Smooth muscle cell (in vitro differentiated cells): ENCODE data around the gene NCKAP5. TPM values are rescaled to one million over a fixed set of nuclear protein-coding genes. Genes with fewer than 3 reads are reported as not detected.
"Not testable (repeated sequence)": the region's sequence is repeated elsewhere in the genome, so short reads cannot be mapped to it uniquely, and the experiment has no call there.

ENCODE experiments used
- DNase-seq: peaks from one replicate; lab custom pipeline; 2025; ENCODE audit not compliant: unreplicated experiment; lab: John Stamatoyannopoulos, UW
- H2AFZ ChIP-seq: fragments of 200-600 bp; sonication (generic); 2 replicates; pipeline ENCODE4 v1.6.0; 2016; ENCODE audit warnings: antibody characterized with exemption, low read depth, mild to moderate bottlenecking
- H3F3A ChIP-seq: fragments of 200-600 bp; sonication (generic); 2 replicates; pipeline ENCODE4 v1.6.0; 2017; ENCODE audit warnings: antibody characterized with exemption, low read depth
- H3K27ac ChIP-seq: fragments of 200-600 bp; sonication (generic); 2 replicates; pipeline ENCODE4 v1.5.1; 2016; ENCODE audit warnings: low read depth, mild to moderate bottlenecking
- H3K27me3 ChIP-seq: fragments of 200-600 bp; sonication (generic); 2 replicates; pipeline ENCODE4 v1.6.1; 2016; ENCODE audit warnings: low read depth, mild to moderate bottlenecking
- H3K36me3 ChIP-seq: fragments of 200-600 bp; sonication (generic); 2 replicates; pipeline ENCODE4 v1.5.1; 2016; ENCODE audit warnings: low read depth
- H3K4me1 ChIP-seq: fragments of 200-600 bp; sonication (generic); 2 replicates; pipeline ENCODE4 v1.5.1; 2016; ENCODE audit warnings: low read depth
- H3K4me2 ChIP-seq: fragments of 200-600 bp; sonication (generic); 2 replicates; pipeline ENCODE4 v1.6.0; 2016; ENCODE audit warnings: mild to moderate bottlenecking
- H3K4me3 ChIP-seq: fragments of 200-600 bp; sonication (generic); 2 replicates; pipeline ENCODE4 v1.5.1; 2016; ENCODE audit warnings: mild to moderate bottlenecking
- H3K79me2 ChIP-seq: fragments of 200-600 bp; sonication (generic); 2 replicates; pipeline ENCODE4 v1.6.0; 2016; ENCODE audit warnings: low read depth, mild to moderate bottlenecking
- H3K9ac ChIP-seq: fragments of 200-600 bp; sonication (generic); 2 replicates; pipeline ENCODE4 v1.6.0; 2016; ENCODE audit warnings: low read depth
- H3K9me3 ChIP-seq: fragments of 200-600 bp; sonication (generic); replicated peaks from 2 replicates; pipeline ENCODE4 v1.5.1; 2016; ENCODE audit warnings: low read depth
- H4K20me1 ChIP-seq: fragments of 200-600 bp; sonication (generic); 2 replicates; pipeline ENCODE4 v1.6.0; 2016; ENCODE audit warnings: low read depth
- CTCF ChIP-seq: fragments of 200-600 bp; sonication (generic); IDR thresholded peaks from 2 replicates; pipeline ENCODE4 v1.5.1; 2017; ENCODE audit warnings: borderline replicate concordance, mild to moderate bottlenecking, antibody characterized with exemption; ENCODE audit not compliant: insufficient read depth, poor library complexity, severe bottlenecking
- WGBS: methylation state at CpG from one replicate; pipeline ENCODE4 v1.1.7; 2016; ENCODE audit warnings: low lambda C conversion rate; 5-methylcytosine and 5-hydroxymethylcytosine counted together
- polyA plus RNA-seq: library from polyadenylated mRNA; unstranded; fragments of >200 nt; fragmentation: Nextera tagmentation; extraction: Ambion mirVana; gene quantifications from 2 replicates; pipeline ENCODE4 v1.2.1, GENCODE V29; 2016
- total RNA-seq: library from RNA; depleted of rRNA; stranded (reverse); fragments of >200 nt; gene quantifications from 2 replicates; pipeline ENCODE4 v1.2.3, GENCODE V29; 2014

NCKAP5 gene
- total and polyA plus RNA-seq, 2 experiments from 2014 or later = 4.6 to 9.5 TPM

DNA sequence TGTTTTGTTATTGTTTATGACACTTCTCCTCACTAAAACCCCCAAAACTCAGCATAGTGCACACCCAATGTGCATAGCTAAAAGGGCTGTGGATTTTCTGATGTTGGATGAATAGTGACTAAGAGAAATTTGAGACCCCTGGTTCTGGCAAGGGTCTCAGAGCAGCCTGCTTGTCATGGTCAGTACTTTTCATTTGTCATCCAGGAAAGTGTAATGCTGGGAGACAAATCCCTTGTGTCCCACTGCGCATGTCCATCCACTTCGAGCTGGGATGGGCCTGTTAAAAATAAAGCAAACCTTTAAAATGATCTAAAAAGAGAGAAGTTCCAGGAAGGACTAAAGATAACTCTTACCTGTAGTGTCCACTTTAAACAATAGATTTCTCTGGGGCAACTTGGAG lies 851.3 kb downstream of the NCKAP5 start:
- no peak for TF ChIP-seq CTCF
- no peak overlapping the region for H3K9ac ChIP-seq
- H3K36me3 ChIP-seq = no peaks in the 10 kb centered on the region
- DNase-seq = no peak
- H3K79me2 ChIP-seq = no peaks in the 10 kb centered on the region
- no peaks in the 10 kb centered on the region for H3K27me3 ChIP-seq
- H4K20me1 ChIP-seq = no peaks in the 10 kb centered on the region
- 98% methylated on average over 2 of the region's 2 CpGs for WGBS
- H3F3A ChIP-seq = no peaks in the 10 kb centered on the region
- no peaks in the 10 kb centered on the region for H3K4me1 ChIP-seq
- H3K4me3 ChIP-seq = no peak overlapping the region
- no peak overlapping the region for H3K27ac ChIP-seq
- H3K9me3 ChIP-seq = no peaks in the 10 kb centered on the region
- no peak overlapping the region for H2AFZ ChIP-seq
- H3K4me2 ChIP-seq = no peak overlapping the region

DNA sequence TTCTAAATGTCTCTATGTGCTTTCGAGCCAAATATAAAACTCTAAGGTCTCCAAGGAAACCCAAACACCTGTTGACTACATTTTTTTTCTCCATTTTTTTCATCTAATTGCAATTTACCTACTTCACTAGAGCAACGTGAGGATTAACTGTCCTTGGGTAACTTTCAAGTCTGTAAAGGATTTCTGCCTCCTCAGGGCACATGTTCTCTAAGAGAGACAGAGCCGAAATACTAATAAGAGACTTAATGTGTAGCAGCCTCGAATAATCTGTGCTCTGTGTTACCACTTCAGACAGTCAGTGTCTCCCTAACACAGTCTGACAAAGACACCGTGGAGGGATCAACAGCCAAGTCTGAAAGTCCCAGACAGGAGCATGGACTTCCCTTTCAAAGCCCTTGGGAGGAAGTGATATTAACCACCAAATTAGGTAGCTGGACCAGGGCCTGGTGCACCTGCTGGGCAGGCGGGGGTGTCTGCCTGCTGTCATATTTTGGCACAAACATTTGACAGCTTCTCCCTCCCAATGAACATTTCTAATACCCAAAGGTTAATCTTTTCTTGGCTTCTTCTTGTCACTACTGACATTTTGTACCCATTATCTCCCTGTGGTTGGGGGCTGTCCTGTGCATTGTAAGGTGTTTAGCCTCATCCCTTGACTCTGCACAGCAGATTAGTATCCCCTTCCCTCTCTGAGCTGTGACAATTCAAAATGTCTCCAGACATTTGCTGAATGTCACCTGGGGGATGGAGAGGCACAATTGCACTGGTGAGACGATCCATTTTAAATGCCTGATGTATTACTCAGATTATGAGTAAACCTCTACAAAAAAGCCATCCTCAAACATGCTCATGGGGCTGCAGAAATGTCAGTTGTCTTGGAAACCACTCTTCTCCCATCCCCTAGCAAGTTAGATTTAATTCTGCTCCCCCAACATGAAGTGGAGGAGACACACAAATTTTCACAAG lies 852.6 kb downstream of the NCKAP5 start:
- WGBS = 83% methylated on average over 7 of the region's 7 CpGs
- H4K20me1 ChIP-seq = no peaks in the 10 kb centered on the region
- no peak overlapping the region for H3K4me2 ChIP-seq
- H3K9ac ChIP-seq = no peak overlapping the region
- H3K27ac ChIP-seq = no peak overlapping the region
- no peak for TF ChIP-seq CTCF
- no peaks in the 10 kb centered on the region for H3K79me2 ChIP-seq
- H3K4me3 ChIP-seq = no peak overlapping the region
- DNase-seq = no peak
- H3K9me3 ChIP-seq = no peaks in the 10 kb centered on the region
- H3K36me3 ChIP-seq = no peaks in the 10 kb centered on the region
- H3F3A ChIP-seq = no peaks in the 10 kb centered on the region
- no peaks in the 10 kb centered on the region for H3K4me1 ChIP-seq
- H3K27me3 ChIP-seq = no peaks in the 10 kb centered on the region
- no peak overlapping the region for H2AFZ ChIP-seq

DNA sequence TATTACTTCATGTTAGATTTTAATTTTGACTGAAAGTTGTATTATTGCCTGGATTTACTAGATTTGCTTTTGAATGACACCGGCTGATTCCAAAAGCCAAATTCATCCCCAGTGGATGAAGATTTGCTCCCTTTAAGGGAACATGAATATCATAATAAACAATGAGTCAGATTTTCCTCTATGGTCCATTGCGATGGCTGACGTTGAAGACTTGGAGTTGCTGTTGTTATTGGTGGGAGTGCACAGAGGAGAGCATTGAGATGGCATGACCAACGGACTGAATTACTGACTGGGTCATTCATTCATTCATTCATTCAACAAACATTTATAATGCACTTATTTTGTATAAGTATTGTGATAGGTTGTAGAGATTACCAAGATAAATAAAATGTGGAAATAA lies 864.9 kb downstream of the NCKAP5 start:
- no peaks in the 10 kb centered on the region for H4K20me1 ChIP-seq
- WGBS = 81% methylated on average over 4 of the region's 4 CpGs
- DNase-seq = no peak
- H3K9me3 ChIP-seq = no peaks in the 10 kb centered on the region
- no peak overlapping the region for H3K4me3 ChIP-seq
- H3K79me2 ChIP-seq = no peaks in the 10 kb centered on the region
- H3K27me3 ChIP-seq = no peaks in the 10 kb centered on the region
- H3K4me2 ChIP-seq = no peak overlapping the region
- H3K4me1 ChIP-seq = no peaks in the 10 kb centered on the region
- no peak overlapping the region for H3K27ac ChIP-seq
- H3K9ac ChIP-seq = no peak overlapping the region
- H3K36me3 ChIP-seq = no peaks in the 10 kb centered on the region
- no peak for TF ChIP-seq CTCF
- H3F3A ChIP-seq = no peaks in the 10 kb centered on the region
- no peak overlapping the region for H2AFZ ChIP-seq

DNA sequence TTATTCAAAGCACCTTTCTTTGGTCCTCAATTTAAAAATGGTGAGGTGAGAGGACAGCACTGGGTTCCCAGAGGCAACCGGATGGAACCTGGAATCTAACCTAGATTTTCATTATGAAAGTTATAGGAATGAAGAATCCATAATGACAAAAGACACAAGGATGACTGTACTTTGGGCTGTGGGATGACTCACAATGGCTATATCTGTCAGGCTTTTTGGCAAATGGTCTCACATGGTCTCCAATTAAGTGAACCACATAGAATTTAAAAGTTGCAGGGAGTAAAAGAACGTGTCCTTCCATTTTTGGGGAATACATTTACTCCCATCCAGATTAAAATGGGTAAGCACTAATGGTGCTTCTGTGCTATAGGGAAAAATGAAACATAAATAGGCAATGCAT lies 866.5 kb downstream of the NCKAP5 start:
- Histone ChIP-seq H2AFZ (no peak overlapping the region), H3K4me3 (no peak overlapping the region), H3K4me2 (no peak overlapping the region), H3K9ac (no peak overlapping the region), H4K20me1 (no peaks in the 10 kb centered on the region), H3K36me3 (no peaks in the 10 kb centered on the region), H3K27ac (no peak overlapping the region), H3F3A (no peaks in the 10 kb centered on the region), H3K79me2 (no peaks in the 10 kb centered on the region), H3K9me3 (no peaks in the 10 kb centered on the region), H3K27me3 (no peaks in the 10 kb centered on the region), H3K4me1 (no peaks in the 10 kb centered on the region)
- TF ChIP-seq CTCF = no peak
- no peak for DNase-seq
- WGBS = 77% methylated on average over 2 of the region's 2 CpGs

DNA sequence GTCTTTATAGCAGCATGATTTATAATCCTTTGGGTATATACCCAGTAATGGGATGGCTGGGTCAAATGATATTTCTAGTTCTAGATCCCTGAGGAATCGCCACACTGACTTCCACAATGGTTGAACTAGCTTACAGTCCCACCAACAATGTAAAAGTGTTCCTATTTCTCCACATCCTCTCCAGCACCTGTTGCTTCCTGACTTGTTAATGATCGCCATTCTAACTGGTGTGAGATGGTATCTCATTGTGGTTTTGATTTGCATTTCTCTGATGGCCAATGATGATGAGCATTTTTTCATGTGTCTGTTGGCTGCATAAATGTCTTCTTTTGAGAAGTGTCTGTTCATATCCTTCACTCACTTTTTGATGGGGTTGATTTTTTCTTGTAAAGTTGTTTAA lies 868.5 kb downstream of the NCKAP5 start:
- H3K9ac ChIP-seq, H3F3A ChIP-seq, H3K79me2 ChIP-seq, H3K36me3 ChIP-seq, H3K9me3 ChIP-seq, H3K4me2 ChIP-seq, H4K20me1 ChIP-seq, H3K4me3 ChIP-seq, H3K4me1 ChIP-seq, DNase-seq, H3K27me3 ChIP-seq, H2AFZ ChIP-seq, H3K27ac ChIP-seq: not testable (repeated sequence)
- 97% methylated on average over 2 of the region's 2 CpGs for WGBS

DNA sequence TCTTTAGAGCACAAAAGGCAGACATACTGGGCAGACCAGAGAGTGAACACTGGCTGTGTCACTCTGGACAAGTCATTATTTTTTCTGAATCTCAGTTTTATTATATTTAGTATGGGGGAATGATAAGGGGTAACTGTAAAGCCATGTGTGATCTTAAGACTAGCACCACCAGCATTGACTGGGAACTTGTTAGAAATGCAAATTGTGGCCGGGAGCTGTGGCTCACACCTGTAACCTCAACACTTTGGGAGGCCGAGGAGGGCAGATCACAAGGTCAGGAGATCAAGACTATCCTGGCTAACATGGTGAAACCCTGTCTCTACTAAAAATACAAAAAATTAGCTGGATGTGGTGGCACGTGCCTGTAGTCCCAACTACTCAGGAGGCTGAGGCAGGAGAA lies 869.9 kb downstream of the NCKAP5 start:
- H3K27me3 ChIP-seq, H3K4me1 ChIP-seq, H3K79me2 ChIP-seq, DNase-seq, H3K27ac ChIP-seq, H3K9me3 ChIP-seq, H2AFZ ChIP-seq, H3K36me3 ChIP-seq, H3K4me3 ChIP-seq, H3K9ac ChIP-seq, H3K4me2 ChIP-seq, H3F3A ChIP-seq, H4K20me1 ChIP-seq: not testable (repeated sequence)
- WGBS = 90% methylated on average over 3 of the region's 3 CpGs
